Uterus (tissue), 4 donors: ENCODE measurements around the gene BAD. TPM values are rescaled to one million over a fixed set of nuclear protein-coding genes. Genes with fewer than 3 reads are reported as not detected.

Source experiments
- DNase-seq, 2 donors: peaks; one replicate each; pipeline ENCODE4 v3.0.0-alpha.2; 2019 to 2020
- H3K27ac ChIP-seq, 2 donors: fragments of 200-600 bp; sonication (generic); 1 replicate in 1 of 2; 2 replicates in 1 of 2; pipeline ENCODE4 v1.5.1; 2016 to 2018
- H3K27me3 ChIP-seq, 2 donors: fragments of 200-600 bp; sonication (generic); one replicate each; pipeline ENCODE4 v1.5.1; 2018 to 2019; ENCODE audit warnings: control low read depth in 1 of 2
- H3K36me3 ChIP-seq, 2 donors: fragments of 200-600 bp; sonication (generic); one replicate each; pipeline ENCODE4 v1.5.1; 2019; ENCODE audit warnings: control low read depth in 1 of 2
- H3K4me1 ChIP-seq, 2 donors: fragments of 200-600 bp; sonication (generic); one replicate each; pipeline ENCODE4 v1.5.1; 2018 to 2019; ENCODE audit warnings: control low read depth in 1 of 2
- H3K4me3 ChIP-seq, 2 donors: fragments of 200-600 bp; sonication (generic); 1 replicate in 1 of 2; 2 replicates in 1 of 2; pipeline ENCODE4 v1.5.1; 2018 to 2019; ENCODE audit warnings: mild to moderate bottlenecking in 1 of 2
- H3K9me3 ChIP-seq, 2 donors: fragments of 200-600 bp; sonication (generic); one replicate each; pipeline ENCODE4 v1.5.1; 2019; ENCODE audit warnings: control low read depth in 1 of 2
- CTCF ChIP-seq, 4 experiments: fragments of 200-600 bp in 2 of 4; fragments of 450-650 bp in 2 of 4; sonication (generic) in 2 of 4; IDR thresholded peaks; one replicate each; pipeline ENCODE4 v1.5.1; 2016 to 2019; ENCODE audit warnings: antibody characterized with exemption in 4 of 4, mild to moderate bottlenecking in 2 of 4, moderate library complexity in 1 of 4
- POLR2A ChIP-seq, 2 donors: fragments of 450-650 bp; IDR thresholded peaks; one replicate each; pipeline ENCODE4 v1.6.1; 2016; ENCODE audit warnings: antibody characterized with exemption in 2 of 2, mild to moderate bottlenecking in 1 of 2, moderate library complexity in 1 of 2
- intact Hi-C: fragments of 100-400 bp; cut with DNase I; formaldehyde crosslinking; loops from one replicate; pipeline ENCODE4 v1.15.1; 2023; ENCODE audit warnings: low total_unique reads
- total RNA-seq, 4 donors: library from RNA; depleted of rRNA in 3 of 4; stranded (reverse); fragments of >200 nt in 3 of 4; gene quantifications; one replicate each; pipeline versions ENCODE4 v1.1.0 to v1.2.4, GENCODE V29; 2014 to 2023
- donor health status: DM: yes; HTN: yes; CAD: no.

BAD gene
- total RNA-seq, 4 donors from 2014 or later: 54.8 to 72.9 (median 62.0) TPM

- peak in 1 of 2 donors; percentile 20 for DNase-seq
- no peaks in the 10 kb centered on the region for H3K27me3 ChIP-seq
- no peaks in the 10 kb centered on the region for H3K9me3 ChIP-seq
- H3K4me3 ChIP-seq: no peak overlapping the region
- no peak overlapping the region for H3K27ac ChIP-seq
- intact Hi-C loops: no loop called here
- H3K36me3 ChIP-seq: no peaks in the 10 kb centered on the region
- peaks cover 0 to 13% of the 10 kb centered on the region in 2 donors for H3K4me1 ChIP-seq
- TF ChIP-seq CTCF (IDR thresholded peaks at IDR 0.05) (no peak), POLR2A (IDR thresholded peaks at IDR 0.05) (no peak)
These were observed 46.9 kb downstream of the BAD start for GRCh38 chr11:64237484-64237951.

- Histone ChIP-seq H3K36me3 (no peaks in the 10 kb centered on the region), H3K4me1 (peaks cover 4 to 8% of the 10 kb centered on the region in 2 donors), H3K9me3 (no peaks in the 10 kb centered on the region), H3K27me3 (no peaks in the 10 kb centered on the region), H3K4me3 (peak overlapping the region; percentile 42 to 80), H3K27ac (peak overlapping the region; percentile 90 to 95)
- DNase-seq: peak in 1 of 2 donors; percentile 22
- intact Hi-C loops: no loop called here
- TF ChIP-seq CTCF (IDR thresholded peaks at IDR 0.05) (no peak), POLR2A (IDR thresholded peaks at IDR 0.05) (no peak)
These were observed 48.9 kb downstream of the BAD start for GRCh38 chr11:64235437-64236161.

- H3K27ac ChIP-seq: peak overlapping the region; percentile 90 to 95
- peak overlapping the region; percentile 42 to 80 for H3K4me3 ChIP-seq
- peaks cover 4 to 9% of the 10 kb centered on the region in 2 donors for H3K4me1 ChIP-seq
- no peaks in the 10 kb centered on the region for H3K9me3 ChIP-seq
- intact Hi-C loops: no loop called here
- no peaks in the 10 kb centered on the region for H3K36me3 ChIP-seq
- H3K27me3 ChIP-seq: no peaks in the 10 kb centered on the region
- peak in 1 of 2 donors; percentile 42 for DNase-seq
- peak in 1 of 2 donors; percentile 54 for TF ChIP-seq POLR2A (IDR thresholded peaks at IDR 0.05)
- TF ChIP-seq CTCF (IDR thresholded peaks at IDR 0.05): peak in 3 of 4 experiments; percentile 8 to 21 (median 16)
These were observed 49.7 kb downstream of the BAD start for GRCh38 chr11:64234647-64235379.

- no peaks in the 10 kb centered on the region for H3K36me3 ChIP-seq
- TF ChIP-seq POLR2A (IDR thresholded peaks at IDR 0.05) (peak; percentile 36 to 56), CTCF (IDR thresholded peaks at IDR 0.05) (no peak)
- DNase-seq: peak; percentile 71 to 80
- H3K4me1 ChIP-seq: peaks cover 4 to 14% of the 10 kb centered on the region in 2 donors
- H3K27ac ChIP-seq: peak within 1 kb of the TSS; percentile 90 to 95
- no peaks in the 10 kb centered on the region for H3K9me3 ChIP-seq
- intact Hi-C loops: no loop called here
- peak within 1 kb of the TSS; percentile 76 to 80 for H3K4me3 ChIP-seq
- H3K27me3 ChIP-seq: no peaks in the 10 kb centered on the region
These were observed 50.4 kb downstream of the BAD start, which contains the start of gene VEGFB for GRCh38 chr11:64233913-64234586. Gene VEGFB (plus strand): TSS chr11:64234584. CDS start chr11:64234834, 250 bp downstream.
